ENCODE measurements around the gene AOC3.
"Not testable (repeated sequence)": the region's sequence is repeated elsewhere in the genome, so short reads cannot be mapped to it uniquely, and the experiment has no call there.

Gene AOC3

GRCh38 chr17:42867694-42868261 lies 16.8 kb downstream of the AOC3 start:
- DNase-seq (ENCODE audit: low spot score) = not testable (repeated sequence)

- DNase-seq (ENCODE audit: low spot score) = no peak
Observed at GRCh38 chr17:42868338-42868737, 17.3 kb downstream of the AOC3 start.

- DNase-seq (ENCODE audit: low spot score) = no peak
Observed at GRCh38 chr17:42871647-42872046, 20.6 kb downstream of the AOC3 start.

DNA sequence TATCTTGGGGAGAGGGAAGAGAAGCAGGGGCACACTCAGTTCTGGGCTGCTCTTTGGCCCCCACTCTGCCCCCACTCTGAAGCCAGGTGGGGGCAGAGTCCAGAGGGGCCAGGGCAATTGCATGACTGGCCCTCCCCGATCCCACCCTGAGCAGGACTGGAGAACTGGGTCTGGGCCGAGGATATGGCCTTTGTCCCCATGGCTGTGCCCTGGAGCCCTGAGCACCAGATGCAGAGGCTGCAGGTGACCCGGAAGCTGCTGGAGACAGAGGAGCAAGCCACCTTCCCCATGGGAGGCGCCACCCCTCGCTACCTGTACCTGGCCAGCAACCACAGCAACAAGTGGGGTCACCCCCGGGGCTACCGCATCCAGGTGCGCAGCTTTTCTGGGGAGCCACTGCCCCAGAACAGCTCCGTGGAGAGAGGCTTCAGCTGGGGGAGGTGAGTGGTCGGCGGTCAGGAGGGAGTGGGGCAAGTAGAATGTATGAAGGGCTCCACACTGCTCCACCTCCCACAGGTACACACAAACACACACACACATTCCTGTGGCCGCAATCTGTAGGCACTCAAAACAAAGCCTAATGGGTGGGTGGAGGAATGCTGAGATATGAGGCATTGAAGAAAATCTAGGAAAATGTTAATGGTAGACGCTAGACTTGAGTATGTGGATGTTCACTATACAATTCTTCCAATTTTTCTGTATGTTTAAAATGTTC lies 21.4 kb downstream of the AOC3 start:
- no peak for DNase-seq (ENCODE audit: low spot score)

GRCh38 chr17:42873315-42873714 lies 22.3 kb downstream of the AOC3 start:
- DNase-seq (ENCODE audit: low spot score) = peak; percentile 21

GRCh38 chr17:42873932-42874695 lies 23.1 kb downstream of the AOC3 start:
- not testable (repeated sequence) for DNase-seq (ENCODE audit: low spot score)

- no peak for DNase-seq (ENCODE audit: low spot score)
Observed at GRCh38 chr17:42877037-42877436, 26.0 kb downstream of the AOC3 start.

- no peak for DNase-seq (ENCODE audit: low spot score)
Observed at GRCh38 chr17:42878123-42878880, 27.3 kb downstream of the AOC3 start.

DNA sequence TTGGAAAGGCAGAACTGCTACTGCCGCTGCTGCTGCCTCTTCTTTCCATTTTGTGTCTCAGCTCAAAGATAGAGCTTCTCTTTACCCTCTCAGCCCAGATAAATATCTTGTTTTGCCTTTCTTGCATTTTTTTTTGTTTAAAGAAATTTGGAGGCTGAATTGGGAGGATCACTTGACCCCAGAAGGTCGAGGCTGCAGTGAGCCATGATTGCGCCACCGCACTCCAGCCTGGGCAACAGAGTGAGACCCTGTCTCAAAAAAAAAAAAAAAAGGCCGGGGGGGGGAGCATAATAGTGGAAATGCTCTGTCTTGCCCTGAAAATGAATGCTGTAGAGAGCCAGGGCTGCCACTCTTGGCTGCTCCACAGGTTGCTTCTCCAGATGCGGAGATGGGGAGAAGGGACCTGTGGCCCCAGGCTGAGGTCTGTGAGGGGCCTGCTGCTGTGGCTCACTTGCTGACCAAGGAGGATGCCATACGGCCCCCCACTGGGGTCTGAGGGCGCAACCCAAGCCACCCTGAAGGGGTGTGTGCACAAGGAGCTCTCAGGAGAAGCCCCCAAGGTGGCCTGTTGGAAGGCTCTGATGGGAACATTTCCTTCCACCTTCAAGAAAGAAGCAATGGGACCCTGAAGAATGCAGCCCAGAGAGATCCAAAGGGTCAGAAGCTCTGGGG lies 28.1 kb downstream of the AOC3 start:
- no peak for DNase-seq (ENCODE audit: low spot score)

GRCh38 chr17:42879596-42879985 lies 28.6 kb downstream of the AOC3 start:
- DNase-seq (ENCODE audit: low spot score) = no peak

GRCh38 chr17:42880776-42881310 lies 29.8 kb downstream of the AOC3 start:
- no peak for DNase-seq (ENCODE audit: low spot score)

GRCh38 chr17:42881706-42882105 lies 30.7 kb downstream of the AOC3 start:
- DNase-seq (ENCODE audit: low spot score) = not testable (repeated sequence)

DNA sequence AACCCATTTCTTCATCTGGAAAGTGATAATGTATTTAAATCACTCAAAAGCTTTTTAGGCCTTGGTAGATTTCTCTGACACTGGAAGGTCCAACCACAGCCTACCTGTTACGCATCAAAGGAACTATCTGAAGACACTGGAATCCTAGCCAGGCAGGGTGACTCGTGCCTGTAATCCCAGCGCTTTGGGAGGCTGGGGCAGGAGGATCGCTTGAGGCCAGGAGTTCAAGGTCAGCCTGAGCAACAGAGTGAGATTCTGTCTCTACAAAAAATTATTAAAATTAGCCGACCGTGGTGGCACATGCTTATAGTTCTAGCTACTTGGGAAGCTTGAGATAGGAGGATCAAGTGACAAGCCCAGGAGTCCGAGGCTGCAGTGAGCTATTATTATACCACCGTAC lies 31.2 kb downstream of the AOC3 start:
- no peak for DNase-seq (ENCODE audit: low spot score)

DNA sequence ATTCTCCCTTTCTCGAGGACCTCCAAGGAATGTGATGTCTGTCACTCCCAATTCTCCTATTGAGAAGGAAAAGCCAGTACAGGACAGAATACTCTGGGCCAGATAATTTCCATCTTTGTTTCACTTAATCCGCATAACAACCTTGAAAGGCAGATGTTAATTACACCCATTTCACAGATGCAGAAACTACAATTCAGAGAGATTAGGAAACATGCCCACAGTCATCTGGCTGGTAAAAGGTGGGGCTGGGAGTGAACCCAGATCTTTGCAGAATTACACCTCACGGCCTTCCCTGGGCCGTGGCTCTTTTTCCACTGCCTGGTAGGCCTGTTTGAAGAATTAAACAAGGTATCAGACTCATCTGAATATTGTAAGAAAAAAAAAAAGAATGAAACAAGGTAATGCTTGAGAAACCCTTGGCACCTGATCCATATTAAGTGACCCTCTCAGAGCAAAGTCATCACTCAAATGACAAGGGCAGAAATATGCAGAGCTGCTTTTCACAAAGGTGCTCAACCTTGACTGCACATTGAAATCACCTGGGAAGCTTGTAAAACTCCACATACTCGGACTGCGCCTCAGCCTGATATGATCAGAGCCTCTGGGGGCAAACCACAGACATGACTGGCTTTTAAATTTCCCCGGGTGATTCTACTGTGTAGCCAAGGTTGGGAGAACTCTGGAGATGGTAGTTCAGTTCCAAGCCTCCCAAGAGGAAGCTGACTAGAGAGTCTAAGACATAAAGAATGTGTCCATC lies 33.0 kb downstream of the AOC3 start:
- DNase-seq (ENCODE audit: low spot score) = no peak

GRCh38 chr17:42885806-42886205 lies 34.8 kb downstream of the AOC3 start:
- DNase-seq (ENCODE audit: low spot score) = not testable (repeated sequence)

GRCh38 chr17:42886283-42887176 lies 35.5 kb downstream of the AOC3 start:
- no peak for DNase-seq (ENCODE audit: low spot score)

DNA sequence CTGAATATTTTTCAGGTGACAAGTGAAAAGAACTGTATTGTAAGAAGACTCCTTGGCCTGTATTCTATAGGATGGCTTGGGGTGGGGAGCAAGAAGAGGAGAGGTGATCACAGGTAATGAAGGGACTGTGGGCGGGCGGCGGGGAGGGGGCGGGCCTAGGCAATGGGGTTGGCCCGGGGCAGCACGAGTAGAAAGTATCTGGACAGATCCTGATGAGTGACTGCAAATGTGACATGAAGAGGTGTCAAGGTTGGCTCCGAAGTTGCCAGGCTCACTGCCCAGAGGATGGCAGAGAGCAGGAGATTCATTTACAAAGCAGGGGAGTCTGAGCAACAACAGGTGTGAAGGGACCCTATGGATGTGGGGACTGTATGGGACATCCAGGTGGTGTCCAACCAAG lies 38.8 kb downstream of the AOC3 start:
- no peak for DNase-seq (ENCODE audit: low spot score)

- no peak for DNase-seq (ENCODE audit: low spot score)
Observed at GRCh38 chr17:42891539-42892152, 40.6 kb downstream of the AOC3 start.

GRCh38 chr17:42893359-42893758 lies 42.4 kb downstream of the AOC3 start:
- no peak for DNase-seq (ENCODE audit: low spot score)

Data from NAMALWA (cell line).